Measurements from ENCODE around the gene FAM53B.

FAM53B gene

GRCh38 chr10:124619802-124620490 is 124.2 kb downstream of the FAM53B start:
- H3K4me3 ChIP-seq (ENCODE audit: low read depth, low read length) = no peak overlapping the region
- no peaks in the 10 kb centered on the region; the same call in 1 of the 2 replicates for H3K36me3 ChIP-seq
- no peaks in the 10 kb centered on the region for H3K27me3 ChIP-seq (ENCODE audit: insufficient read depth, low read depth, severe bottlenecking)
- no peak overlapping the region for H3K27ac ChIP-seq
- no peak for DNase-seq
- TF ChIP-seq CTCF (IDR thresholded peaks at IDR 0.05; ENCODE audit: low read depth, low read length) = no peak
- H3K9me3 ChIP-seq (ENCODE audit: severe bottlenecking) = no peaks in the 10 kb centered on the region

GRCh38 chr10:124619195-124619594 is 125.0 kb downstream of the FAM53B start:
- Histone ChIP-seq H3K27ac (no peak overlapping the region), H3K27me3 (ENCODE audit: insufficient read depth, low read depth, severe bottlenecking) (no peaks in the 10 kb centered on the region), H3K4me3 (ENCODE audit: low read depth, low read length) (no peak overlapping the region), H3K36me3 (no peaks in the 10 kb centered on the region; the same call in 1 of the 2 replicates), H3K9me3 (ENCODE audit: severe bottlenecking) (no peaks in the 10 kb centered on the region)
- TF ChIP-seq CTCF (IDR thresholded peaks at IDR 0.05; ENCODE audit: low read depth, low read length) = no peak
- DNase-seq = no peak

GRCh38 chr10:124618470-124619073 is 125.6 kb downstream of the FAM53B start:
- Histone ChIP-seq H3K9me3 (ENCODE audit: severe bottlenecking) (no peaks in the 10 kb centered on the region), H3K4me3 (ENCODE audit: low read depth, low read length) (no peak overlapping the region), H3K36me3 (no peaks in the 10 kb centered on the region; the same call in 1 of the 2 replicates), H3K27ac (no peak overlapping the region), H3K27me3 (ENCODE audit: insufficient read depth, low read depth, severe bottlenecking) (no peaks in the 10 kb centered on the region)
- no peak for TF ChIP-seq CTCF (IDR thresholded peaks at IDR 0.05; ENCODE audit: low read depth, low read length)
- DNase-seq = no peak

GRCh38 chr10:124616836-124617130 is 127.4 kb downstream of the FAM53B start:
- no peak overlapping the region for H3K27ac ChIP-seq
- no peaks in the 10 kb centered on the region; the same call in 1 of the 2 replicates for H3K36me3 ChIP-seq

GRCh38 chr10:124616040-124616835 is 127.9 kb downstream of the FAM53B start:
- no peaks in the 10 kb centered on the region for H3K9me3 ChIP-seq (ENCODE audit: severe bottlenecking)
- no peaks in the 10 kb centered on the region; the same call in 1 of the 2 replicates for H3K36me3 ChIP-seq
- H3K4me3 ChIP-seq (ENCODE audit: low read depth, low read length) = no peak overlapping the region
- no peak for DNase-seq
- no peak for TF ChIP-seq CTCF (IDR thresholded peaks at IDR 0.05; ENCODE audit: low read depth, low read length)
- H3K27me3 ChIP-seq (ENCODE audit: insufficient read depth, low read depth, severe bottlenecking) = no peaks in the 10 kb centered on the region
- no peak overlapping the region for H3K27ac ChIP-seq

More at GRCh38 chr10:124616836-124617130, 127.4 kb downstream of the FAM53B start:
- Histone ChIP-seq H3K27me3 (ENCODE audit: insufficient read depth, low read depth, severe bottlenecking) (no peaks in the 10 kb centered on the region), H3K9me3 (ENCODE audit: severe bottlenecking) (no peaks in the 10 kb centered on the region), H3K4me3 (ENCODE audit: low read depth, low read length) (no peak overlapping the region)
- no peak for TF ChIP-seq CTCF (IDR thresholded peaks at IDR 0.05; ENCODE audit: low read depth, low read length)
- DNase-seq = no peak

Measured in WERI-Rb-1 (cell line).